VCaP (cell line): Measurements from ENCODE around the gene GLTP.
A peak's percentile ranks its signal among the peaks of the same experiment; 100 is the strongest.
"Not testable (repeated sequence)": the region's sequence is repeated elsewhere in the genome, so short reads cannot be mapped to it uniquely, and the experiment has no call there.

ENCODE experiments used
- H3K27ac ChIP-seq: fragments of 450-650 bp; 2 replicates; pipeline ENCODE4 v1.5.1; 2017
- CTCF ChIP-seq: fragments of 450-650 bp; conservative IDR thresholded peaks from 2 replicates; pipeline ENCODE4 v1.5.1; 2017; ENCODE audit warnings: mild to moderate bottlenecking, moderate library complexity

The GLTP gene

DNA sequence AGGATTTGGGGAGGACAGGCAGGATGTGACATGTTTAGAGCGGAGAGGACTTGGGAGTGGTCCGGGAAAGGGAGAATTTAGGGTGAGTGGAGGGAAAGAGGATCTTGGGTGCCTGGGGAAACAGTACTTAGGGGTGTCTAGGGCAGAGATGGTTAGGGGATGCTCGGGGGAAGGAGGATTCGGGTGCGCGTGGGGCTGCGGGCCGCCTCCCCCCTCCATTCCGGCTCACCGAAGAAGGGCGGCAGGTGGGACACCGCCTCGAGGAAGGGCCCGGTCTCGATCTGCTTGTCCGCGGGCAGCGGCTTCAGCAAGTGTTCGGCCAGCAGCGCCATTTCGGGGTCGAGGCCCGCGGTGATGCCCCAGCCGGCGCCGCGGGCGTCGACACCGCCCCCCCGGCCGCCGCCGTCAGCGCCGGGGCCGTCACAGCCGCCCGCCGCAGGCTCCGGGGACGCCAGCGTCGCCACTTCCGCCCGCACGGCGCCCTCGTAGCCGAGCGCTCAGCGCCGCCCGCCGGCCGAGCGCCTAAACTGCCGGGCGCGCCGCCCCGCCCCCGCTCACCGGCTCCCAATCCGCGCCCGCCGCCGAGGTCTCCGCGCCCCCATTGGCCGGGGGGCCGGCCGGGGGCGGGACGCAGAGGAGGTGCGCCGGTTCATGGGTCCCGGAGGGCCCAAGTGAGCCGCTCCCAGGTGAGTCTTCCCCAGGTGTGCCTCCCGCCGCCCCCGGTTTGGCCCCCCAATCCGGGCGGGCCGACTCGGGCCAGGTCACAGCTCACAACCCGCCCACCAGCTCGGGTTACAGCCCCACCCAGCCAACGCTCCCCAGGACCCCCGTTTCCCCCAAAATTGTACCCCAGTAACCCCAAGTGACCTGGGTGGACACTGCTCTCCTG is at the start of gene GLTP:
Gene GLTP (minus strand): TSS at position 499 of the 889 bp plus-strand sequence. CDS start 167 bp downstream, at position 332.
- peak; percentile 97 for TF ChIP-seq CTCF
- H3K27ac ChIP-seq: peak within 1 kb of the TSS; percentile 82; the same call in 1 of the 2 replicates

DNA sequence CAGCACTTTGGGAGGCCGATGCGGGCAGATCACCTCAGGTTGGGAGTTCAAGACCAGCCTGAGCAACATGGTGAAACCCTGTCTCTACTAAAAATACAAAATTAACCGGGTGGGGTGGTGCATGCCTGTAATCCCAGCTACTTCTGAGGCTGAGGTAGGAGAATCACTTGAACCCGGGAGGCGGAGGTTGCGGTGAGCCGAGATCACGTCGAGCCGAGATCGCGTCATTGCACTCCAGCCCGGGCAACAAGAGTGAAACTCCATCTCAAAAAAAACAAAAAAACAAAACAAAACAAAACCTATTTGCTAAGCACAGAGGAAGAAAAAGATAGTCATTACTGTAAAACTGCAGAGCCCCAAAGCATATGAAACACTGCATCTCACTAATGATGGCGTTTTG is 49.0 kb upstream of the GLTP start:
- H3K27ac ChIP-seq: not testable (repeated sequence)

GRCh38 chr12:109928058-109928656 is 47.8 kb upstream of the GLTP start:
- H3K27ac ChIP-seq: no peak overlapping the region
- no peak for TF ChIP-seq CTCF

GRCh38 chr12:109927622-109928021 is 47.3 kb upstream of the GLTP start:
- peak; percentile 90 for TF ChIP-seq CTCF
- no peak overlapping the region for H3K27ac ChIP-seq

DNA sequence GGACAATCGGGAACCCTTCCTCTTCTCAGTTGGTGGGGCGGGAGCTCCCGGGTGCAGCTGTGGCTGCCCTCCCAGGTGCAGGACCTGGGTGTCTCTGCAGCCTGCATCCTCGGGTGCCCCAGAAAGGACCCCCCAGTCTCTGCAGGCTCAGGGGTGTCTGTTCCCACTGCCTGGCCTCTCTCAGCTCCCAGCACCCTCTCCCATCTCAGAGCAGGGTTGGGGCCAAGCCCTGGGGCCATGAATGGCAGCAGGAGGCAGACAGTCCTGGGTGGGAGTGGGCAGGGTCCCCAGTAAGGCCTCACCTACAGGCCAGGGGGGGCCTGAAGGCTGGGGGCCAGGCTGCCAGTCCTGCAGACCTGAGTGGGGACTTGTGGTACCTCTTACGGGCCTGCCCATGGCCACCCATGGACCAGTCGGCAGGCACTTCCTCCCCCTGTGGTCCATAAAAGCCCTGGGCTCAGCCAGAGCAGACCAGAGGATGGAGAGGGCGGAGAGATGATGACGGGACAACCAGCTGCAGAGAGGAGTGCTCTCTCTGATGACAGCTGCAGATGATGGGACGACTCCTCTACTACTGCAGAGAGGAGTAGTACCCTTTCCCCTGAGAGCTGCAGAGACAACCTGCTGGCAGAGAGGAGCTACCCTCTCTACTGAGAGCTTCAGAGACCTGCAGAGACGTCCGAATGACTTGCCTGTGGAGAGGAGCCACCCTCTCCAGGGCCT is 46.3 kb upstream of the GLTP start:
- TF ChIP-seq CTCF: no peak

GRCh38 chr12:109926016-109926415 is 45.7 kb upstream of the GLTP start:
- H3K27ac ChIP-seq: no peak overlapping the region

More for the DNA sequence above, 46.3 kb upstream of the GLTP start:
- H3K27ac ChIP-seq: no peak overlapping the region

More at GRCh38 chr12:109926016-109926415, 45.7 kb upstream of the GLTP start:
- TF ChIP-seq CTCF: no peak
